B cell (primary cell): ENCODE data around the gene MPDZ.

Source experiments
- EZH2 ChIP-seq: IDR thresholded peaks from 2 replicates; pipeline ENCODE4 v1.6.1; 2012; ENCODE audit warnings: borderline replicate concordance, low read depth, mild to moderate bottlenecking, moderate library complexity, low read length; ENCODE audit not compliant: insufficient read depth, poor library complexity, severe bottlenecking
- TF ChIP-seq, protein P1 (sequence below): fragments of 200-600 bp; IDR thresholded peaks from one replicate; pipeline ENCODE4 v1.8.0; 2022; ENCODE audit warnings: antibody characterized with exemption, mild to moderate bottlenecking

- TF ChIP-seq, protein P1, sequence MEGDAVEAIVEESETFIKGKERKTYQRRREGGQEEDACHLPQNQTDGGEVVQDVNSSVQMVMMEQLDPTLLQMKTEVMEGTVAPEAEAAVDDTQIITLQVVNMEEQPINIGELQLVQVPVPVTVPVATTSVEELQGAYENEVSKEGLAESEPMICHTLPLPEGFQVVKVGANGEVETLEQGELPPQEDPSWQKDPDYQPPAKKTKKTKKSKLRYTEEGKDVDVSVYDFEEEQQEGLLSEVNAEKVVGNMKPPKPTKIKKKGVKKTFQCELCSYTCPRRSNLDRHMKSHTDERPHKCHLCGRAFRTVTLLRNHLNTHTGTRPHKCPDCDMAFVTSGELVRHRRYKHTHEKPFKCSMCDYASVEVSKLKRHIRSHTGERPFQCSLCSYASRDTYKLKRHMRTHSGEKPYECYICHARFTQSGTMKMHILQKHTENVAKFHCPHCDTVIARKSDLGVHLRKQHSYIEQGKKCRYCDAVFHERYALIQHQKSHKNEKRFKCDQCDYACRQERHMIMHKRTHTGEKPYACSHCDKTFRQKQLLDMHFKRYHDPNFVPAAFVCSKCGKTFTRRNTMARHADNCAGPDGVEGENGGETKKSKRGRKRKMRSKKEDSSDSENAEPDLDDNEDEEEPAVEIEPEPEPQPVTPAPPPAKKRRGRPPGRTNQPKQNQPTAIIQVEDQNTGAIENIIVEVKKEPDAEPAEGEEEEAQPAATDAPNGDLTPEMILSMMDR: no peak
- no peak for TF ChIP-seq EZH2
Measured at GRCh38 chr9:13228431-13228830, 51.1 kb downstream of the MPDZ start.
